Activated B cell treated with CpG ODN at 0.5 μM for 24 hours (primary cell): ENCODE measurements around the gene EVC. TPM values are rescaled to one million over a fixed set of nuclear protein-coding genes. Genes with fewer than 3 reads are reported as not detected.

Experiments used
- ATAC-seq: fragments of 200-7000 bp; cut with Tn5 transposase; one replicate; pipeline ENCODE4 v1.10.0; 2021; ENCODE audit warnings: low read depth, mild to moderate bottlenecking, moderate library complexity
- CTCF ChIA-PET: fragments of 350-600 bp; sonication (Branson Sonifier 250); formaldehyde crosslinking; loops from one replicate; lab custom pipeline; 2021; ENCODE audit warnings: antibody characterized with exemption; lab: Charles Lee
- POLR2A ChIA-PET: fragments of 350-600 bp; sonication (Branson Sonifier 250); formaldehyde crosslinking; loops from one replicate; lab custom pipeline; 2021; ENCODE audit warnings: antibody characterized with exemption; lab: Charles Lee
- DNase-seq: peaks from one replicate; pipeline ENCODE4 v3.0.0; 2022
- H3K27ac Mint-ChIP-seq: one replicate; pipeline ENCODE4 v1.8.0; 2020; ENCODE audit warnings: mixed read lengths
- H3K27me3 Mint-ChIP-seq: one replicate; pipeline ENCODE4 v1.8.0; 2021; ENCODE audit warnings: mixed read lengths
- H3K36me3 Mint-ChIP-seq: one replicate; pipeline ENCODE4 v1.8.0; 2021; ENCODE audit warnings: low read depth, mixed read lengths
- H3K4me1 Mint-ChIP-seq: one replicate; pipeline ENCODE4 v1.8.0; 2021; ENCODE audit warnings: mixed read lengths
- H3K4me3 Mint-ChIP-seq: one replicate; pipeline ENCODE4 v1.8.0; 2020; ENCODE audit warnings: mild to moderate bottlenecking, mixed read lengths
- H3K9me3 Mint-ChIP-seq: one replicate; pipeline ENCODE4 v1.8.0; 2020; ENCODE audit warnings: mixed read lengths
- CTCF ChIP-seq: fragments of 200-600 bp; IDR thresholded peaks from one replicate; pipeline ENCODE4 v1.8.0; 2022; ENCODE audit warnings: antibody characterized with exemption, mild to moderate bottlenecking
- intact Hi-C: fragments of 100-400 bp; cut with micrococcal nuclease; formaldehyde crosslinking; loops from one replicate; pipeline ENCODE4 v1.15.1; 2024
- total RNA-seq: library from RNA; stranded (reverse); gene quantifications from 2 replicates; pipeline ENCODE4 v1.2.3, GENCODE V29; 2022

The EVC gene
- total RNA-seq, 1 donor from 2014 or later, result 0.16 TPM

DNA sequence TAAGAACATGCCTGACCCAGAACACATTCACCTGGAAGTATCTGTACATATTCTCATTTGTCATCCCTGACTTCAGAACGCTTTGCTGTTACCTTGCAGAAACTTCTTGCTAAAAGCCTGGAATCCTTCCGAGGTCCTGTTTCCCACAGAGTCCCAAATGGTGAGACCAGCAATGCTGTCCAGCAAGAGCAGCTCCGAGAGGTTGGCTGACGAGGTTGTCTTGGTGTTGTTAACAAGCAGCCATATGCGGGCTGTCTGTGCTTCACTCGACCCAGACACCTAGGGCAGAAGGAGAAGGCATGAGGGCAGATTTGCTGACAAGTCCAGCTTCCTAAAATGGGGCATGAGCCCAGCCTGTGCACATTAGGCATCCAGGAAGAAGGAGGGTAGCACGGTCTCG, 21.9 kb upstream of the EVC start:
- no peak for TF ChIP-seq CTCF
- ATAC-seq (no peak), DNase-seq (no peak)
- POLR2A ChIA-PET, result no interaction called here
- Mint-ChIP-seq H3K36me3 (no peaks in the 10 kb centered on the region), H3K4me3 (no peak overlapping the region), H3K27me3 (no peaks in the 10 kb centered on the region), H3K4me1 (no peaks in the 10 kb centered on the region), H3K9me3 (no peaks in the 10 kb centered on the region), H3K27ac (no peak overlapping the region)
- CTCF ChIA-PET, result no interaction called here
- intact Hi-C loops, result no loop called here

DNA sequence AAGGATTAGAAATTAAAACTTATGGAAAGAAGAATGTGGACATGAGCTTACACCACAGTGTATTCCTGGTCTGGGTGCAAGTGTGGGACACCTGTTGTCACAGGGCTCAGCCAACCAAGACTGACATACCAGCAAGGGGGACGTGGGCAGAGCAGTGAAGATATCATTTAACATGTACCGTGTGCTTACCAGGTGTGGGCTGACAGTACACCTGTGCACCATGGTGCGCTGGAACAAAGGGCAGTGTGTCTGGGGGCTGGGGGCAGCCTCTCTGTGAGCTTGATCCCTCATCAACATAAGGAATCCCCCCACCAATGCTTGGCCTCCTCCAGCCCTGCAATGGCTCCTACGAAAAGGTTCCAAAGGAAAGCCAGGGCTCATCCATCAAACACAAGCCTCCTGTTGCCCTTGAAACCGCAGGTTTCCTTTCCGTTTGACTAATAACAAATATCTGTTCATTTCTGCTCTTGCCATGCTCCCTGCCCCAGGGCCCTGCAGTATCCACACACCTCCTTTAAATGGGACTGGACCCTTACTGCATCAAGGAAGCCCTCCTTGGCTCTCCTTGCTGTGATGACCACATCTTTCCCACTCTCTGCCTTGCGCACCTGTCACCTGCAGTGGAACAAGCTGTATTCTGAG, 19.4 kb upstream of the EVC start:
- Mint-ChIP-seq H3K36me3 (no peaks in the 10 kb centered on the region), H3K27me3 (no peaks in the 10 kb centered on the region), H3K4me3 (no peak overlapping the region), H3K9me3 (no peaks in the 10 kb centered on the region), H3K4me1 (no peaks in the 10 kb centered on the region), H3K27ac (no peak overlapping the region)
- CTCF ChIA-PET, result no interaction called here
- intact Hi-C loops, result no loop called here
- TF ChIP-seq CTCF, result no peak
- DNase-seq (no peak), ATAC-seq (no peak)
- POLR2A ChIA-PET, result no interaction called here

DNA sequence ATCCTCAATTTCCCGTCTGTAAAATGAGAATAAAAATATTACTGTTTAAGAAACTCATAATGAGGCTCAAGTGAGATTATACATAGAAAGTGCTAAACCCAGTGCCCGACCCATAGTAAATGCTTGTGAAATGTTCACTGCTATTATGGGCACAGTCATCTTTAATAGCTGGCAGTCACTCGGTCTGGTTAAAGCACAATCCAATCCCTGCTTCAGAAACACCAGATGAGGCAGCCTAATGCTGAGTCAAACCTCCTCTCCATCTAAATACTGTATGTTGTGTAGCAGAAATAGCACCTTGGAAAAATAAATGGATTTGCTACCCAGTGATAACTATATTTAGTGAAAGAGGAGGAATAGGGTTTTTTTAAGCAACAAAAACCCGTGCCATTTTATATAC, 17.1 kb upstream of the EVC start:
- H3K27ac Mint-ChIP-seq, result no peak overlapping the region
- no peaks in the 10 kb centered on the region for H3K27me3 Mint-ChIP-seq
- no peaks in the 10 kb centered on the region for H3K9me3 Mint-ChIP-seq
- H3K4me3 Mint-ChIP-seq, result no peak overlapping the region
- no peaks in the 10 kb centered on the region for H3K4me1 Mint-ChIP-seq
- ChIA-PET CTCF (no interaction called here), POLR2A (no interaction called here)
- no peaks in the 10 kb centered on the region for H3K36me3 Mint-ChIP-seq
- ATAC-seq (no peak), DNase-seq (no peak)
- intact Hi-C loops, result no loop called here
- TF ChIP-seq CTCF, result no peak

DNA sequence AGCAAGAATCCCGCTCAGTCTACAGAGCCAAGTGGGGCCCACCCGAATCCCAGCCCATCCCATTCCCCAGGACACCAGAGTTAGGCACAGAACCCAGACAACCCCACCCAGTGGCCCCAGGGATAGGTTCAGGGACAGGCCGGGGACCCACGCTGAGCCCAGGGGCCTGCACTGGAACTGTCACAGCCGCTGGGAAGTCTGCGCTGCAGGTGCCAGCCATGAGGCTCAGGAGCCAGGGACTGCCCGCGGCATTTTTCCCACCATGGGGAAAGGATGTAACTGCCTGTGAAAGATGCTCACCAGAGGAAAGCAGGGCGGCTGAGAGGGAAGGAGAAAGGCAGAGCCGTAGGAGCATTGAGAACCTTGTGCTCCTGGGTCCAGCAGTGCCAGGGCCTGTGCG, 14.7 kb upstream of the EVC start:
- intact Hi-C loops, result no loop called here
- no peak for TF ChIP-seq CTCF
- no peak for DNase-seq
- POLR2A ChIA-PET, result no interaction called here
- no peaks in the 10 kb centered on the region for H3K27me3 Mint-ChIP-seq
- ATAC-seq, result no peak
- no peaks in the 10 kb centered on the region for H3K9me3 Mint-ChIP-seq
- no peaks in the 10 kb centered on the region for H3K4me1 Mint-ChIP-seq
- H3K27ac Mint-ChIP-seq, result no peak overlapping the region
- no peak overlapping the region for H3K4me3 Mint-ChIP-seq
- H3K36me3 Mint-ChIP-seq, result no peaks in the 10 kb centered on the region
- CTCF ChIA-PET, result no interaction called here

- no peaks in the 10 kb centered on the region for H3K4me1 Mint-ChIP-seq
- ChIA-PET CTCF (no interaction called here), POLR2A (no interaction called here)
- no peak overlapping the region for H3K4me3 Mint-ChIP-seq
- TF ChIP-seq CTCF, result no peak
- no peaks in the 10 kb centered on the region for H3K9me3 Mint-ChIP-seq
- no peaks in the 10 kb centered on the region for H3K27me3 Mint-ChIP-seq
- DNase-seq (no peak), ATAC-seq (no peak)
- intact Hi-C loops, result no loop called here
- H3K27ac Mint-ChIP-seq, result no peak overlapping the region
- H3K36me3 Mint-ChIP-seq, result no peaks in the 10 kb centered on the region
These were observed 10.5 kb upstream of the EVC start for GRCh38 chr4:5700459-5700858.
